ENCODE data around the gene GAK.

GAK gene

GRCh38 chr4:845836-846251 lies 86.3 kb downstream of the GAK start:
- no peak for DNase-seq

- no peak for DNase-seq
Observed at GRCh38 chr4:845233-845835, 86.8 kb downstream of the GAK start.

DNA sequence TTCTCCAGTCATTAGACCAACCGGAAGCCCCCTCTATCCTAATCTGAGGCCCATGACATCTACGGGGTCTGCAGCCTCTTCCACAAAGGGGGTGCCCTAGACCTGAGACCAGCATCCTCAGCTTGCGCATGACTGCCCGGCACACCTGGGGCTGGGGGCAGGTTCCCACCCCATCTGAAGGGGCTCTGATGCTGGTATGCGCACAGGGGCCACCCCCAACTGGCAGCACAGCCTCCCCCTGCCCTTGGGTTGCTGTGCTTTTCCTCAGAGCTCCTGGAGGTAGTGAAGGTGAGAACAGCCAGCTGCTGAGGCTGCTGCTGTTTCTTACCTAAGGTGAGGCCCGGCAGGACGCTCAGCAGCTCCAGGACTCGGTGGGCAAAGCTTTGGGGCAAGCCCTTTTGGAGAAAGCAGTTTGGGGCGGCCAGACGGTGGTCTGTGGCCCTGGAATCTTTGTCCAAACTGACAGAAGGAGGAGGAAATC lies 87.3 kb downstream of the GAK start:
- no peak for DNase-seq

- DNase-seq = no peak
Observed at GRCh38 chr4:839675-840443, 92.3 kb downstream of the GAK start.

- DNase-seq = no peak
Observed at GRCh38 chr4:837772-838171, 94.3 kb downstream of the GAK start.

DNA sequence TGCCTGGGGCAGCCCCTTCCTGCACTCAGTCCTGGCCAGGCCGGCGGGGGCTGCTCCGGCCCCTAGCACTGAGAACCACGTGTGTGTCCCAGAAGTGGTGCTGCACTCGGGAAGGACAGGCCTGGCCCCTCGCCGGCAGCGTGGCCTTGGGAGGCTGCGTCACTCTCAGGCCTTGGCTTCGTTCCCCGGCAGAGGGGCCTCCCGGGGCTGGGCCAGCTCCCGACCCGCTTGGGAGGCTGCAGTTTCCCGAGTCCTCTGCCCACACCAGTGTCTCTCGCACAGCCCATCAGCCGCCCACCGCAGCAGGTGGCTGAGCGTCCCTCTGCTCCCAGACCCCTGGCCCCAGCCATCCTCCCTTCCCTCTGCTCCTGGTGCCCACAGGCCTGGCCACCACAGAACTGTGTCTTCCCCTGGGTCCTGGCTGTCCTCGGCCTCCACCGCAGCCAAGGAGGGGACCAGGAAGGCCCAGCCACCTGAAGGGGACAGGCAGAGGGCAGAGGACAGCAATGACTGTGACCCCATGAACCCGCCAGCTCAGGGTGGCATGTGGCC lies 95.3 kb downstream of the GAK start:
- peak; percentile 6 for DNase-seq

DNA sequence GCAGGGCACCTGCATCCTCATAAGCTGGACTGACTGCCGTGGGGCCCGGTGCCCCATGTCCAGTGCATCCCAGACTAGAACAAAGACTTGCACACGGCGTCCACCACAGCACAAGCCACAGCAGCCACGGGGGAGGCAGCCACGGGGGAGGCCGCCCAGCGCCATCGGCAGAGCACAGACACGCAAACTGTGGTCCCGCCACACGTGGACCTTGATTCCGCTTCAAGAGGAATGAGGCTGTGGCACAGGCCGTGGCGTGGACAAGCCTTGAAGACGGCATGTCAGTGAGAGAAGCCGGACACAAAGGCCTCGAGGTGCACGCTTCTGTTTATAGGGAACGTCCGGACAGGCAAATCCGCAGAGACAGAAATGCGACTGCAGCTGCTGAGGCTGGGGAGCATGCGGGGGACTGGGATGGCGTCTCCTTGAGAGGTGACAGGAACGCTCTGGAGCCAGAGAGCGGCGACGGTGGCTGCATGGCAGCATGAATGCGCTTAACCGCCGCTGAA lies 96.1 kb downstream of the GAK start:
- no peak for DNase-seq

GRCh38 chr4:835148-836002 lies 96.7 kb downstream of the GAK start:
- DNase-seq = no peak

DNA sequence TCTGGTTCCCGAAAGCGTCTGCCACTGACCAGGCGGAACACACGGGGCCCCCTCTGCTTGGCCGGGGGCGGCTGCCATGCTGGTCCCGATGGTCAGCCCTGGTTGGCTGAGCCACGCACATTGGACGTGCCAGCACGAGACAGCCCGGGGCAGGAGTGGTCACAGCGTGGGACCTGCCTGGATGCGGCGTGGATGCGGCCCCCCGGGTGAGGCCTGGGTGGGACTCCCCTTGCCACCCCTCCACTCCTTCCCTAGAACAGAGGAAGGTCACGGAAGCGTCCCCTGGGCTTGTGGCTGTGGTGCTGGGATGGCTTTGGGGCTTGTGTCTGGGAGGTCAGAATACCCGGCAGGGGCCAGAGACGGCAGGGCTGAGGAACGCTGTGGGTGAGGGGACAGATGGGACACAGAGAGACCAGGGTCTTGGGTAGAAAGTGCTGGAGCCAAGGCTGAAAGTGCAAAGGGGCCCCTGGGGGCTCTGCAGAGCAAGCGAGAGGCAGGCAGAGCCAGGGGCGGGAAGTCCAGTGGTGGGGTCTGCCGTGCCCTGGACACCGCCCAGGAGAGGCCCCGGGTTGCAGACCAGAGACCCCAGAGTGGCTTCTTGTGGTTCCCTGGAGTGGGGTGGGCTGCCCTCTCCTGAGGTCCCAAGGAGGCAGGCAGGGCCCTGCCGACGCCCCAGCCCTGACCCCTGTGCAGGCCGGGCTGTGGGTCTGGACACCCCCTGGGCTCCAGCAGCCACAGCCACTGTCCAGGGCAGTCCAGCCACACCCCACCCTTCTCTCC lies 97.6 kb downstream of the GAK start:
- DNase-seq = no peak

- DNase-seq = no peak
Observed at GRCh38 chr4:833731-834367, 98.3 kb downstream of the GAK start.

DNA sequence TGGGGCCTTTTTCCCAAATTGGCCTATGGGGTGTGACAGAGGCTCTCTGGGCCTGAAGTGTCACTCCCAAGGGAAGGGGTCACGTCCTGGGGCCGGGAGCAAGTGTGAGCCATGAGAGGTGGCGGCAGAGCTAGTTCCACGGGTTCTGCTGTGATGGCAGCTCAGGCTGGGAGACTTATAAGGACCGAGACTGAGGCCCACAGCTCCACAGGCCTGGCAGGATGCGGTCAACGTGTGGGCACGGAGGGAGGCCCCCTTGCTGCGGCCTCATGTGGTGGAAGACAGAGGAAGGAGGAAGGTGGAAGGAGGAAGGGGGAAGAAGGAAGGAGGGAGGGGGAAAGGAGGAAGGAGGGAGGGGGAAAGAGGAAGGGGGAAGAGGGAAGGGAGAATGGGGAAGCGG lies 99.0 kb downstream of the GAK start:
- DNase-seq = no peak

- no peak for DNase-seq
Observed at GRCh38 chr4:832536-832935, 99.6 kb downstream of the GAK start.

- no peak for DNase-seq
Observed at GRCh38 chr4:832108-832507, 100.0 kb downstream of the GAK start.

- DNase-seq = no peak
Observed at GRCh38 chr4:831483-831805, 100.7 kb downstream of the GAK start.

- no peak for DNase-seq
Observed at GRCh38 chr4:830601-831482, 101.3 kb downstream of the GAK start.

- no peak for DNase-seq
Observed at GRCh38 chr4:829761-830600, 102.1 kb downstream of the GAK start.

GRCh38 chr4:829291-829690 lies 102.8 kb downstream of the GAK start:
- DNase-seq = peak; percentile 6

GRCh38 chr4:828641-829271 lies 103.4 kb downstream of the GAK start:
- DNase-seq = peak; percentile 6
